GM21528 (cell line): ENCODE results near the gene CCP110.

Experiments used
- ATAC-seq: cut with Tn5 transposase; IDR thresholded peaks from one replicate; pipeline ENCODE4 v1.9.1; 2021; ENCODE audit warnings: mild to moderate bottlenecking, moderate library complexity; ENCODE audit not compliant: unreplicated experiment, low FRiP score

Gene CCP110

DNA sequence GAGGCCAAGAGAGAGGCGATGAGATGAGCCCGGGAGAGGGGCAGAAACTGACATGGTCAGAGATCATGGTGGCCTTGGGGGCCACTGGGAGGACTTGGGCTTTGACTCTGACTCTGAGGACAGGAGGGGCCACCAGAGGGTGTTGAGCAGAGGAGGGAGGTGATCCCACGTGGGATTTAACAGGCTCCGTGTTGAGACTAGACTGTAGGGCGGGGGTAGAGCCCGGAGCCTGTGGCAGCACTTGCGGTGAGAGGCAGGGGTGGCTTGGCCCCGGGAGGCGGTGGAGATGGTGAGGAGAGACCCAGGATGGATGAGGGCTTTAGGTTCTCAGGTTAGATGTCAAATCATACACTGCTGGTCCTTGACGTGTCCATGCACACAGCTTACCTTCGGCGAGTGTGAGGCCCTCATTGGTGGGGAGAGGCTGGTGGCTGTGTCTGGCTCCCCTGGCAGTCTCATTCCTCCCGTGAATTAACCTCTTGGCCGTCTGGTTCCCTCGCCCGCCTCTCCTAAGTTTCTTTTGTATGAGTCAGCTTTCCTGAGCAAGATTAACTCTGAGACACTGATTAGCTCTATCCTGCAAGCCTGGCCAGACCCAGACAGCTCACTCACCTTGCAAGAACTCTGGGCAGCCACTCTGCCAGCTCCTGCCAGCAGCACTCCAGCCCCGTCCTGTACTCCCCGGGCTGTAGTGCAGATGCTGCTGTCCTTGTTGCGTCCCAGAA, 71.5 kb downstream of the CCP110 start:
- no peak for ATAC-seq

DNA sequence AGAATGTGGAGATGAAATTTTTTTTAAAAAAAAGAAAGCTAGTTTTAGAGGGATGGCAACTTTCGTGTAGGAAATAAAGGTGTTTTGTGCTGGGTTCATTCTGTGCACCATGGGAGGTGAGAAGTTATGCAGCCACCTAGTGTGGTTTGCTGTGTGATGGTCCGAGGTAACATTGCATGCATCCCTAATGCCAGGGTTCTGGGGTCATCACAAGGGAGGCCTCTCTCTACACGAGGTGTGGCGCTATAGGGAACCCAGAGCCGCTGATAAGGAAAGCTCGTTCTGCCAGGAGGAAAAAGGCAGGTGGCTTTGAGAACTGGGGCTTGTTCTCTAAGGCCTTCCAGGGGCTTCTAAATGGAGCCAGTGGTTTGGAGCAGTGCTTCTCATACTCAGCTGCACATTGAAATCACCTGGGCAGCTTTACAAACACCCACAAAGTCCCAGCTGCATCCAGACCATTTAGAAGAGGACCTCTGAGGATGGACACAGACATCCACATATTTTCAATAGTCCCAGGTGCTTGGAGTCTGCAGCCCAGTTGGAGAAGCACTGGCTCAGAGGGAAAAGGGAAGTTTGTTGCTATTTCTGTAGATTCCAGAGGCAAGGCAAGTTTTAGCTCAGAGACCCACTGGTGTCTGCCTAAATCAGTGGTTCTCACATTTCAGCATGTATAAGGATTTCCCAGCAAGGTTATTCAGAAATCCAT, 75.2 kb downstream of the CCP110 start:
- ATAC-seq, result no peak

DNA sequence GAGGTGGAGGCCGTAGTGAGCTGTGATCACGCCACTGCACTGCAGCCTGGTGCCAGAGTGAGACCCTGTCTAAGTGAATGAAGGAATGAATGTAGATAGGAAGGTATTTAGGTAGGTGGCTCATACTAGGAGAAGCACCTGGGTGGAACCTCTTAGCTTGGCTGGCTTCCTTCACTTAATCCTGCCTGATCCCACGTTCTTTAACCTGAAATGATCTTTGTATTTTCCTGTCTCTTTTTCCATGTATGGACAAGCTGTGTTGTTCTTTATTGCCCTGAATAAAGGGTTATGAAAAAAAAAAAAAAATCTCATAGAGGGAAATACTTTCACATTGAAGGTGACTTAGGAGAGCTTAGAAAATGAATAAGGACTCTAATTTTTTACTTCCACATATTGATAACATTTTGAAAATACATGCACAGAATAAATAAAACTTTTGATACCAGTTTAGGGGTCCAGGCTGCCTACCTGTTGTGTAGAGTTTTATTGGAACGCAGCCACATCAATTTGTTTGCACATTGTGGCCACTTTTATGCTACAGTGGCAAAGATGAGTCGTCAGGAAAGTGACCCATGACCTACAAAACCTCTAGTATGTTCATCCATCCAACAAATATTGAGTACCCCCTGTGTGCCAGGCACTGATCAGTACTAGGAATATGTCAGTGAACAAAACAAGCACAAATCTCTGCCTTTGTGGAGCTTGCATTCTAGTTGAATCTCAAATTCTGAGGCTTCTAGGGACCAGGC, 76.4 kb downstream of the CCP110 start:
- no peak for ATAC-seq

DNA sequence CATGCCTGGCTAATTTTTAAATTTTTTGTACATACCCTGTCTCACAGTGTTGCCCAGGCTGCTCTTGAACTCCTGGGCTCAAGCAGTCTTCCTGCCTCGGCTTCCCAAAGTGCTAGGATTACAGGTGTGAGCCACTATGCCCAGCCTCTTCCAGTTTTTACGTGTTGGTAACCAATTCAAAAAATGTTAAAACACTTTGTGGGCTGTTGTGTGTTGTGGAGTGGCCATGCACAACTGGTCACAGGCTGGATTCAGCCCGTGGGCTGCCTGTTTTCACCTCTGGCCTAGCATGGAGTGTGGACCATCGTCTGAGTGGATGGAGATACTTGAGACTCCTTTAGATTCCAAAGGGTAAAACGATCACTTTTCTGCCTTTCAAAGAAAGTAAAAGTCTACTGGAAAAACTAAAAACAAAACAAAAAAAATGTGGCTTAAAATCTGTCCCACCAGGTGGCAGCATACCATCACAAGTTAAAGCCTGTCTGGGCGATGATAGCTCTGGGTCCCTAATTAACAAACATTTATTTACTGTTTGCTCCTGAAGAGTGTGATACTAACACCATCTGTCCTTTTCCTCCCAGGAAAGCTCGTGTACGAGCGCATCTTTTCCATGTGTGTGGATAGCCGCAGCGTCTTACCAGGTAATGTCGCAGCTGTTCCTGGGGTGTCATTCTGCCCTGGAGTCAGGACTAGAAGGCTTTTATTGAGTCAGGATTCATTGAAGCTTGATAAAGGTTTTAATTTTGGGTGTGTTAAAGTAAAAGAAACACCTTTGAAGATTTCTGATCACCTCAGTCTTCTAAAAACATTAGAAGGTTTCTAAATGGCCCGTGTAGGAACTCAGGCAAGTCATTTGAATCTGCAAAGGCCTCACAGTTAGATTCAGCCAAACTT, 77.6 kb downstream of the CCP110 start:
- no peak for ATAC-seq
